ENCODE data around the gene KLHL29.

KLHL29 gene

DNA sequence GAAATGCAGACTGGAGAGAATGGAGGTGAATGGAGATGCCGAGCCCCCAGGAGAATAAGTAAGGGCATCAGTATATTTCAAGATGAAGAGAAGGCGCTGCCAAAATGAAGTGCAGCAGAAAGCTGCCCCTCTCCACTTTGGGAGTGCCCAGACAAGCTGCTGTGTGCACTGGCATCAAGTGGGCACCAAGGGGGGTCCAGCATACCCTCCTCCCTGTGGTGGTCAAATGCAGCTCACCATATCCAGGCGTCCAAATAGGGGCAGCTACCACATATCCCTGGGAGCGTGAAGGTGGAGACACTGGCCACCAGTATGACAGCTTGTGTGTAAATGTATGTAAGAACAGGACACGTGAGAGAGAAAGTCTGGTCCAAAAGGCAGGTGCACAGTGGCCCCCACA lies 236.6 kb downstream of the KLHL29 start:
- Histone ChIP-seq H3K9me3 (replicated peaks in 1 of 11) (peaks cover 5 to 16% (median 11%) of the 10 kb centered on the region in 11 experiments; a peak in 20 of 22 replicates), H3K27me3 (peaks cover 21 to 60% (median 45%) of the 10 kb centered on the region in 11 experiments), H3K4me1 (peaks cover 0 to 10% (median 8%) of the 10 kb centered on the region in 10 experiments; a peak in 16 of 20 replicates), H3K36me3 (no peaks in the 10 kb centered on the region), H3K9ac (no peak overlapping the region), H3K4me3 (no peak overlapping the region), H3K4me2 (peak overlapping the region in 3 of 11 experiments; percentile 13 to 54 (median 28); a peak in 3 of 22 replicates), H3K27ac (no peak overlapping the region), H4K20me1 (peaks cover 0 to 65% (median 45%) of the 10 kb centered on the region in 11 experiments; a peak in 16 of 22 replicates)
- TF ChIP-seq Cebpa-rat (IDR thresholded peaks at IDR 0.05) = no peak

DNA sequence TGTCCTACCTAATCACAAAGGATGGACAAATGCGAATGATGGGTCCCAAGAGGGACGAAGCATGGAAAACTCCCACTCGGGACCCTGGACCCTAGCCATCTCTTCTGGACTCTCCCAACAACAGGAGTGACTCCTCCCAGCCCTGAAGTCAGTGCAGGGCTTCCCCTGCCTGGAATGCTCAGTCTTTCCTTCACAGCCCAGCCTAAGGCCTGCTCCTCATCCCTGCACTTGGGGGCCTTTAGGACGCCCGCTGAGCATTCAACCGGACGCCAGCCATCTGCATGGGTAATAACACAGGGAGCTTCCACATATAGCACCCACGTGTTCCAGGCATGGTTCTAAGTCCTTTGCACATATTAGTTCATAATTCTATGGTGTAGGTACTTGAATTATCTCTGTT lies 237.5 kb downstream of the KLHL29 start:
- no peak for TF ChIP-seq Cebpa-rat (IDR thresholded peaks at IDR 0.05)
- Histone ChIP-seq H4K20me1 (peaks cover 0 to 56% (median 36%) of the 10 kb centered on the region in 11 experiments; a peak in 15 of 22 replicates), H3K9me3 (replicated peaks in 1 of 11) (peaks cover 5 to 16% (median 11%) of the 10 kb centered on the region in 11 experiments; a peak in 20 of 22 replicates), H3K36me3 (no peaks in the 10 kb centered on the region), H3K9ac (no peak overlapping the region), H3K4me3 (no peak overlapping the region), H3K4me1 (peaks cover 0 to 10% (median 8%) of the 10 kb centered on the region in 10 experiments; a peak in 16 of 20 replicates), H3K27ac (no peak overlapping the region), H3K27me3 (peaks cover 13 to 51% (median 37%) of the 10 kb centered on the region in 11 experiments; a peak in 21 of 22 replicates), H3K4me2 (no peak overlapping the region)

DNA sequence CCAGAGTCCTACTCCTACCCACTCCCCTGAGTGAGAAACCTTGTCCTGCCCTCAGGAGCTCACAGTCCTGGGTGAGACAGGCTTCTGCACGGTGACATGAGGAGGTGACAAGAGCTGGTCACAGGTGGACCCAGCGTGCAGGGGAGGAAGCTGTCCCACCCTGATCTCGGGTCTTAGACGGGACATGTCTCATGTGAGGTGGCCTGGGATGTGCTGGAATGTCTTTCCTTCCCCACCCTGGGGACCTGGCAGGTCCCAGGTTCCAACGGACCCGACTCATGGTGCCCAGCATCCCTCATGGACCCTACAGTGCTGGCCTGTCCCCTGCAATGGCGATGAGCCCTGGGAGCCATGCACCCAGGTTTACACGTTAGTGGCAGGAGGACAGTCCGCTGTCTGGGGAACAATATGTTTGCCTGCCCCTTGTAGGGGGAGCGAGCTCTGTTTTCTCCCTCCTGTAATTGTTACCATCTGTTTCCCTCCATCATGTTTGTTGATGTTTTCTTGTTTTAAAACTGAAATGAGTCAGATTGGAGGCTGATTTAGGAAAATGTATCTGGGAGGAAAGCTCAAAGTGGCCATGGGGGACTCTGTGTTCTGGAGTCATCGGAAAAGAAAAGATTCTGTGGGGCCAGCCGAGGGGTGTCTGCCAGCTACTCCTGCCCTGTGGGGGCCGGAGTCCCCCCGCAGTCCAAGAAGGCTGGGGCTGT lies 238.1 kb downstream of the KLHL29 start:
- TF ChIP-seq Cebpa-rat (IDR thresholded peaks at IDR 0.05) = no peak
- peaks cover 7 to 45% (median 30%) of the 10 kb centered on the region in 11 experiments; a peak in 21 of 22 replicates for H3K27me3 ChIP-seq
- H3K9ac ChIP-seq = no peak overlapping the region
- peaks cover 0 to 51% (median 32%) of the 10 kb centered on the region in 11 experiments; a peak in 14 of 22 replicates for H4K20me1 ChIP-seq
- peaks cover 0 to 10% (median 8%) of the 10 kb centered on the region in 10 experiments; a peak in 16 of 20 replicates for H3K4me1 ChIP-seq
- H3K4me3 ChIP-seq = no peak overlapping the region
- H3K9me3 ChIP-seq (replicated peaks in 1 of 11) = peaks cover 5 to 16% (median 11%) of the 10 kb centered on the region in 11 experiments; a peak in 20 of 22 replicates
- H3K27ac ChIP-seq = no peak overlapping the region
- no peaks in the 10 kb centered on the region for H3K36me3 ChIP-seq
- no peak overlapping the region for H3K4me2 ChIP-seq

DNA sequence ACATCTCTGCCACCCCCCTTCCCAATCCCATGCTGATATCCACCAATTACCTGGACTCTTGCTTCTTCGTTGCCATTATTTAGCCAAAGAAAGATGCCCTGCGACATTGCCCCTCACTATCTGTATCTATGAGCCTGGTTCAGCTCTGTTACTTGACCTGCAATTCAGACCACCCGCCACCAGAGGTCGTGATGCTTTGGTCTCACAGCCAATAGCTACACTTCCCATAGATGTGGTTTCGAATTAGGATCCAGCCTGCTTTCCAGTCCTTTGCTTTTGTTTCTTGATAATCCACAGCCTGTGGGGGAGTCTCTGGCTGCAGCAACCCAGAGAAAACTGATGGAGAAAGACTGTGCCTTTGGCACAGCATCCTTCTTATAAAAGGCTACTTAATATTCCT lies 239.4 kb downstream of the KLHL29 start:
- Histone ChIP-seq H3K27ac (no peak overlapping the region), H3K4me2 (no peak overlapping the region), H3K36me3 (no peaks in the 10 kb centered on the region), H3K4me1 (peaks cover 0 to 10% (median 8%) of the 10 kb centered on the region in 10 experiments; a peak in 16 of 20 replicates), H3K9me3 (replicated peaks in 1 of 11) (peaks cover 5 to 16% (median 11%) of the 10 kb centered on the region in 11 experiments; a peak in 20 of 22 replicates), H3K27me3 (peaks cover 0 to 32% (median 18%) of the 10 kb centered on the region in 11 experiments; a peak in 19 of 22 replicates), H3K9ac (no peak overlapping the region), H3K4me3 (no peak overlapping the region), H4K20me1 (peaks cover 0 to 39% (median 20%) of the 10 kb centered on the region in 11 experiments; a peak in 14 of 22 replicates)
- TF ChIP-seq Cebpa-rat (IDR thresholded peaks at IDR 0.05) = no peak

DNA sequence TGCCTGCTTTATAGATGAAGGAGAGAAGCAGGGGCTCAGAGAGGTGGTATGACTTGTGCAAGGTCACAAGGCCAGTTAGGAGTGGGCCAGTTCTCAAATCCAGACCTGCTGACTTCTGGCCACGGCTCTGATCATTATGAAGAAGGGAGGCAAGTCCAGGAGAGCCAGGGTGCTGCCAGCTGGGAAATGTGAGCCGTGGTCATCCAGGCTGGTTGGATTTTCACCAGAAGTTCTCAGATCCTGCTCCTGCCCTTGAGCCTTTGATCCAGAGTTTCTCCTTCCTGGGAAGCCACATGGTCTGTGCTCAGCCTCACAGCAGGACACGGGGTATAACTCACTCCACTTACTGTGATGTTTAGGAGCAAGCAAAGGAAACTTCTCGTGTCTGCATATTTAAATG lies 239.9 kb downstream of the KLHL29 start:
- Histone ChIP-seq H3K36me3 (no peaks in the 10 kb centered on the region), H4K20me1 (peaks cover 0 to 33% (median 15%) of the 10 kb centered on the region in 11 experiments; a peak in 14 of 22 replicates), H3K27me3 (peaks cover 0 to 27% (median 12%) of the 10 kb centered on the region in 11 experiments; a peak in 18 of 22 replicates), H3K9ac (no peak overlapping the region), H3K4me1 (peaks cover 0 to 10% (median 8%) of the 10 kb centered on the region in 10 experiments; a peak in 16 of 20 replicates), H3K4me2 (no peak overlapping the region), H3K9me3 (replicated peaks in 1 of 11) (peaks cover 5 to 16% (median 11%) of the 10 kb centered on the region in 11 experiments; a peak in 20 of 22 replicates), H3K4me3 (no peak overlapping the region), H3K27ac (no peak overlapping the region)
- no peak for TF ChIP-seq Cebpa-rat (IDR thresholded peaks at IDR 0.05)

DNA sequence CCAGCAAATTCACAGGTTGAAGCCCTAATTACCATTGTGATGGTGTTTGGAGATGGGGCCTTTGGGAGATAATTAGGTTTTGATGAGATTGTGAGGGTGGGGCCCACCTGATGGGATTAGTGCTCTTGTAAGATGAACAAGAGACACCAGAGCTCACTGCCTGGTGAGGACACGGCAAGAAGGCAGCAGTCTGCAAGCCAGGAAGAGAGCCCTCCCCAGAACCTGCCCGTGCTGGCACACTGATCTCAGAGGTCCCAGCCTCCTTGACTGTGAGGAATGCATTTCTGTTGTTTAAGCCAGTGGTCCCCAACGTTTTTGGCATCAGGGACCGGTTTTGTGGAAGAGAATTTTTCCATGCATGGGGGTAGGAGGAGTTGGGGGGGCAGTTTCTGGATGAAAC lies 240.7 kb downstream of the KLHL29 start:
- no peak overlapping the region for H3K27ac ChIP-seq
- no peak for TF ChIP-seq Cebpa-rat (IDR thresholded peaks at IDR 0.05)

DNA sequence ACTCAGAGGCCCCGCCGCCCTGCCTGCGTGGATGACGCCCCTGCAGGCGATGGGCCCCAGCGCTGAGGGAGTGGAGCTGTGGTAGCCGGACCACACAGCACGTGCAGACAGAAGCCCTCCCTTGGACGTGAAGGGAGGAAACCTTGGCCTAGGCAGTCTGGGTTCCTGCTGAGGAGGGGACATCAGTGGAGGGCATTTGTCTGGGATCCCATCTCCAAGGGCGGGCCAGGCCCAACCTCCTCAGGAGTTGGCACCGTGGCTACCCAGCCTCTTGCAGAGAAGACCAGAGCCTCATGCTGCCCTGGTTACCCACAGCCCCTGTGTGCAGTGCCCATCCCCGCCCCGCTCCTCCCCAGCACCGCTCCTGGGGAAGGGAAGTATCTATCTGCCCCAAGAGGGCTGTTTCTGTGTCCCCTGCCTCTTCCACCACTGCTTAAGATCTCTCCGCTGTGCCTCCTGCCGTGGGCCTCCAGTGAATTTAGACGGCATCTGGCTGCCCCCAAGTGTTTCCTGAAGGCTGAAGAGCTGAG lies 241.8 kb downstream of the KLHL29 start:
- no peak overlapping the region for H3K4me3 ChIP-seq
- no peak overlapping the region for H3K9ac ChIP-seq
- no peaks in the 10 kb centered on the region for H3K36me3 ChIP-seq
- 0 out of 20 replicates have a peak, but pooled peaks cover 0 to under 1% (median 0%) of the 10 kb centered on the region in 10 experiments for H3K4me1 ChIP-seq
- H4K20me1 ChIP-seq = peaks cover 0 to 27% (median 0%) of the 10 kb centered on the region in 11 experiments; a peak in 7 of 22 replicates
- TF ChIP-seq Cebpa-rat (IDR thresholded peaks at IDR 0.05) = no peak
- no peak overlapping the region for H3K27ac ChIP-seq
- H3K4me2 ChIP-seq = no peak overlapping the region
- peaks cover 5 to 16% (median 11%) of the 10 kb centered on the region in 11 experiments; a peak in 20 of 22 replicates for H3K9me3 ChIP-seq (replicated peaks in 1 of 11)
- peaks cover 0 to 8% (median 0%) of the 10 kb centered on the region in 11 experiments; a peak in 6 of 22 replicates for H3K27me3 ChIP-seq

More for the DNA sequence above, 240.7 kb downstream of the KLHL29 start:
- Histone ChIP-seq H3K9me3 (replicated peaks in 1 of 11) (peaks cover 5 to 16% (median 11%) of the 10 kb centered on the region in 11 experiments; a peak in 20 of 22 replicates), H3K36me3 (no peaks in the 10 kb centered on the region), H3K4me1 (peaks cover 0 to 8% (median 7%) of the 10 kb centered on the region in 10 experiments; a peak in 16 of 20 replicates), H3K27me3 (peaks cover 0 to 19% (median 4%) of the 10 kb centered on the region in 11 experiments; a peak in 15 of 22 replicates), H3K9ac (no peak overlapping the region), H3K4me3 (no peak overlapping the region), H4K20me1 (peaks cover 0 to 25% (median 7%) of the 10 kb centered on the region in 11 experiments; a peak in 13 of 22 replicates), H3K4me2 (no peak overlapping the region)

DNA sequence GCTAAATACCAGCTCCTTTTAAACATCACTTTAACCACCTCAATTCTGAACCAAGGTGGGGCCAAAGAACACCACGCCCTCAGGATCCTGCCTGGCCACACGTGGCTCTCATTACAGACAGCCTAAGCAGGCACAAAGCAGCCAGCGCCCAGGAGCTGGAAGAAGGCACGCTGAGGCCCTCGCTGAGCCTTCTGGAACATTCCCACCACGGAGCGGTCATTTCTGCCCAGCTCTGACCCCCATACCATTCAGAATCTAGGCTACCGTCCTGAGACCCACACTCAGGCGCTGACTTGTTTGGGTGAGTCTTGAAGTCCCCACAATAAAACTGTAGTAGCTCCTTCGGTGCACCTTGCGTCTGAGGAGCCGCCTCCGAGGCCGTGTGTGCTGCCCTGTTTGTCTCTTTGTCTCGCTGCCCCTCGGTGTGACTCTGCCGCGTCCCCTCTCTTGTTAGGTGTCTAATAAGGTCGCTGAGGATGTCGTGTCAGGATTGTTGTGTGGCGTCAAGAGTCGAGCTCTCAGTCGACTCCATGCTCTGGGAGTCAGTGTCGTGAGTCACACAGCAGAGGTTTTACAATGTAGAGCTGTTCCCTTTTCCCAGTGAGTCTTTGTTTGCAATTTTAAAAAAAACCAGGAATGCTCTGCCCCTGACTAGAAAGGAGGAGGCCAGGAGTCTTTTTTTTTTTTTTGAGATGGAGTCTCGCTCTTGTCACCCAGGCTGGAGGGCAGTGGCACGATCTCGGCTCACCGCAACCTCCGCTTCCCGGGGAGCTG lies 242.4 kb downstream of the KLHL29 start:
- Histone ChIP-seq H3K4me3 (no peak overlapping the region), H3K27me3 (peaks cover 0 to 5% (median 0%) of the 10 kb centered on the region in 11 experiments; a peak in 4 of 22 replicates), H3K4me1 (no peaks in the 10 kb centered on the region), H3K27ac (no peak overlapping the region), H3K9ac (no peak overlapping the region), H4K20me1 (peaks cover 0 to 24% (median 0%) of the 10 kb centered on the region in 11 experiments; a peak in 4 of 22 replicates), H3K9me3 (replicated peaks in 1 of 11) (peaks cover 5 to 16% (median 11%) of the 10 kb centered on the region in 11 experiments; a peak in 20 of 22 replicates), H3K36me3 (no peaks in the 10 kb centered on the region), H3K4me2 (no peak overlapping the region)
- TF ChIP-seq Cebpa-rat (IDR thresholded peaks at IDR 0.05) = no peak

All from BLaER1 treated with 17β-estradiol and CSF1 and Interleukin-3, amounts not matched to agents 10 nM and 100 nM (cell line).